Mucosa of rectum (tissue), 2 donors: ENCODE data around the gene FAM217A.
A peak's percentile ranks its signal among the peaks of the same experiment; 100 is the strongest.
"Not testable (repeated sequence)": the region's sequence is repeated elsewhere in the genome, so short reads cannot be mapped to it uniquely, and the experiment has no call there.

Source experiments
- H3K27ac ChIP-seq, 2 donors: one replicate each; pipeline ENCODE4 v1.7.0; 2013; ENCODE audit warnings: inconsistent platforms in 2 of 2, low read depth in 2 of 2, low read length in 2 of 2
- H3K27me3 ChIP-seq, 2 donors: one replicate each; pipeline ENCODE4 v1.7.0; 2013; ENCODE audit warnings: low read length in 2 of 2; ENCODE audit not compliant: control insufficient read depth in 2 of 2, insufficient read depth in 2 of 2
- H3K36me3 ChIP-seq, 2 donors: one replicate each; pipeline ENCODE4 v1.7.0; 2013; ENCODE audit warnings: low read length in 2 of 2; ENCODE audit not compliant: control insufficient read depth in 2 of 2, insufficient read depth in 2 of 2
- H3K4me1 ChIP-seq, 2 donors: one replicate each; pipeline ENCODE4 v1.7.0; 2013; ENCODE audit warnings: low read length in 2 of 2, mild to moderate bottlenecking in 1 of 2; ENCODE audit not compliant: control insufficient read depth in 2 of 2, insufficient read depth in 2 of 2
- H3K4me3 ChIP-seq, 2 donors: one replicate each; pipeline ENCODE4 v1.7.0; 2013; ENCODE audit warnings: low read length in 2 of 2
- H3K9ac ChIP-seq, 2 donors: one replicate each; pipeline ENCODE4 v1.7.0; 2013; ENCODE audit warnings: low read length in 2 of 2, low read depth in 1 of 2, mild to moderate bottlenecking in 1 of 2
- H3K9me3 ChIP-seq, 2 donors: one replicate each; pipeline ENCODE4 v1.7.0; 2013; ENCODE audit warnings: low read length in 2 of 2; ENCODE audit not compliant: control insufficient read depth in 2 of 2
- donor health status: healthy.
- donor health status: Normal muscosa, but diverticular disease.

The FAM217A gene

GRCh38 chr6:4109363-4109815, 30.5 kb upstream of the FAM217A start:
- peak overlapping the region in 1 of 2 donors; percentile 48 for H3K4me3 ChIP-seq
- not testable (repeated sequence) for H3K9ac ChIP-seq, H3K36me3 ChIP-seq, H3K9me3 ChIP-seq, H3K27me3 ChIP-seq
- H3K4me1 ChIP-seq: peaks cover 10 to 16% of the 10 kb centered on the region in 2 donors
- H3K27ac ChIP-seq: peak overlapping the region; percentile 78 to 81

GRCh38 chr6:4108561-4109093, 29.7 kb upstream of the FAM217A start:
- peak overlapping the region in 1 of 2 donors; percentile 9 for H3K9ac ChIP-seq
- H3K9me3 ChIP-seq: no peaks in the 10 kb centered on the region
- peak overlapping the region; percentile 78 to 81 for H3K27ac ChIP-seq
- H3K36me3 ChIP-seq: no peaks in the 10 kb centered on the region
- H3K4me1 ChIP-seq: peaks cover 10 to 16% of the 10 kb centered on the region in 2 donors
- H3K4me3 ChIP-seq: no peak overlapping the region
- H3K27me3 ChIP-seq: no peaks in the 10 kb centered on the region

GRCh38 chr6:4107873-4108272, 28.9 kb upstream of the FAM217A start:
- Histone ChIP-seq H3K4me3 (no peak overlapping the region), H3K9me3 (no peaks in the 10 kb centered on the region), H3K27me3 (no peaks in the 10 kb centered on the region), H3K4me1 (peaks cover 13 to 20% of the 10 kb centered on the region in 2 donors), H3K27ac (no peak overlapping the region), H3K36me3 (no peaks in the 10 kb centered on the region), H3K9ac (no peak overlapping the region)

- Histone ChIP-seq H3K27me3 (no peaks in the 10 kb centered on the region), H3K4me3 (no peak overlapping the region), H3K9me3 (no peaks in the 10 kb centered on the region), H3K9ac (no peak overlapping the region), H3K36me3 (no peaks in the 10 kb centered on the region), H3K4me1 (peaks cover 16 to 23% of the 10 kb centered on the region in 2 donors), H3K27ac (no peak overlapping the region)
These were observed 27.1 kb upstream of the FAM217A start for GRCh38 chr6:4105980-4106536.

GRCh38 chr6:4103929-4104328, 25.0 kb upstream of the FAM217A start:
- H3K4me1 ChIP-seq: peaks cover 10 to 14% of the 10 kb centered on the region in 2 donors
- no peaks in the 10 kb centered on the region for H3K9me3 ChIP-seq
- H3K27me3 ChIP-seq: no peaks in the 10 kb centered on the region
- H3K36me3 ChIP-seq: no peaks in the 10 kb centered on the region
- H3K27ac ChIP-seq: no peak overlapping the region
- H3K9ac ChIP-seq: no peak overlapping the region
- H3K4me3 ChIP-seq: no peak overlapping the region

- Histone ChIP-seq H3K9ac (no peak overlapping the region), H3K4me1 (peaks cover 6 to 8% of the 10 kb centered on the region in 2 donors), H3K9me3 (no peaks in the 10 kb centered on the region), H3K27me3 (no peaks in the 10 kb centered on the region), H3K27ac (peak overlapping the region in 1 of 2 donors; percentile 6), H3K4me3 (no peak overlapping the region), H3K36me3 (no peaks in the 10 kb centered on the region)
These were observed 23.8 kb upstream of the FAM217A start for GRCh38 chr6:4102687-4103244.

- Histone ChIP-seq H3K4me3 (no peak overlapping the region), H3K27ac (no peak overlapping the region), H3K27me3 (no peaks in the 10 kb centered on the region), H3K4me1 (peaks cover 6 to 8% of the 10 kb centered on the region in 2 donors), H3K36me3 (no peaks in the 10 kb centered on the region), H3K9ac (no peak overlapping the region), H3K9me3 (no peaks in the 10 kb centered on the region)
These were observed 22.4 kb upstream of the FAM217A start for GRCh38 chr6:4101298-4101697.

GRCh38 chr6:4100655-4101054, 21.7 kb upstream of the FAM217A start:
- H3K27ac ChIP-seq: no peak overlapping the region
- no peak overlapping the region for H3K4me3 ChIP-seq

GRCh38 chr6:4093288-4093687, 14.4 kb upstream of the FAM217A start:
- Histone ChIP-seq H3K9ac (no peak overlapping the region), H3K4me3 (no peak overlapping the region), H3K27me3 (no peaks in the 10 kb centered on the region), H3K27ac (no peak overlapping the region), H3K4me1 (peaks cover 5 to 14% of the 10 kb centered on the region in 2 donors), H3K9me3 (no peaks in the 10 kb centered on the region), H3K36me3 (no peaks in the 10 kb centered on the region)

More at GRCh38 chr6:4100655-4101054, 21.7 kb upstream of the FAM217A start:
- H3K9me3 ChIP-seq: no peaks in the 10 kb centered on the region
- H3K9ac ChIP-seq: no peak overlapping the region
- H3K27me3 ChIP-seq: no peaks in the 10 kb centered on the region
- H3K36me3 ChIP-seq: no peaks in the 10 kb centered on the region
- peaks cover 6 to 8% of the 10 kb centered on the region in 2 donors for H3K4me1 ChIP-seq

GRCh38 chr6:4091941-4092340, 13.0 kb upstream of the FAM217A start:
- H3K9ac ChIP-seq: no peak overlapping the region
- peaks cover 5 to 14% of the 10 kb centered on the region in 2 donors for H3K4me1 ChIP-seq
- peak overlapping the region; percentile 46 to 58 for H3K27ac ChIP-seq
- H3K9me3 ChIP-seq: no peaks in the 10 kb centered on the region
- peak overlapping the region in 1 of 2 donors; percentile 20 for H3K4me3 ChIP-seq
- H3K36me3 ChIP-seq: no peaks in the 10 kb centered on the region
- no peaks in the 10 kb centered on the region for H3K27me3 ChIP-seq
